ENCODE measurements around the gene CDH10.

DNA sequence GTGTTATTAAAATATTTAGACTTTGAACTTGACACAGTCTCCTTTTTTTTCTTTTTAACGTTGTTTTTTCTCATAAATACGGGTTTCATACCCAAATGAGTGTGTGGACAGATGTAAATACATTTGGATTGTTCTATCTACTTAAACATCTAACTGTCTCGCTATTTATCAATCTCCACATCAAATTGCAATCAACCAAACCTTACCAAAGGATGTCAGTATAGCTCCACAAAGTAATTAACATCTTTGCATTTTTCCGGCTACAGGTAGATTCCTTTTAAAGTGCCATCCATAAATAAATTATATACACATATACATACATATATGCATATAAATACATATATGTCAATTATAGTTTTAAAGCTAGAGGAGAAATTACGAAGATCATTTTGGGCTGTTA, 705 bp upstream of the CDH10 start:
- TF ChIP-seq POLR2A (IDR thresholded peaks at IDR 0.05; ENCODE audit: low read depth, low read length) (no peak), POLR2AphosphoS5 (IDR thresholded peaks at IDR 0.05; ENCODE audit: insufficient read depth, low read depth, low read length) (no peak)
- TF ChIP-seq, protein P1, sequence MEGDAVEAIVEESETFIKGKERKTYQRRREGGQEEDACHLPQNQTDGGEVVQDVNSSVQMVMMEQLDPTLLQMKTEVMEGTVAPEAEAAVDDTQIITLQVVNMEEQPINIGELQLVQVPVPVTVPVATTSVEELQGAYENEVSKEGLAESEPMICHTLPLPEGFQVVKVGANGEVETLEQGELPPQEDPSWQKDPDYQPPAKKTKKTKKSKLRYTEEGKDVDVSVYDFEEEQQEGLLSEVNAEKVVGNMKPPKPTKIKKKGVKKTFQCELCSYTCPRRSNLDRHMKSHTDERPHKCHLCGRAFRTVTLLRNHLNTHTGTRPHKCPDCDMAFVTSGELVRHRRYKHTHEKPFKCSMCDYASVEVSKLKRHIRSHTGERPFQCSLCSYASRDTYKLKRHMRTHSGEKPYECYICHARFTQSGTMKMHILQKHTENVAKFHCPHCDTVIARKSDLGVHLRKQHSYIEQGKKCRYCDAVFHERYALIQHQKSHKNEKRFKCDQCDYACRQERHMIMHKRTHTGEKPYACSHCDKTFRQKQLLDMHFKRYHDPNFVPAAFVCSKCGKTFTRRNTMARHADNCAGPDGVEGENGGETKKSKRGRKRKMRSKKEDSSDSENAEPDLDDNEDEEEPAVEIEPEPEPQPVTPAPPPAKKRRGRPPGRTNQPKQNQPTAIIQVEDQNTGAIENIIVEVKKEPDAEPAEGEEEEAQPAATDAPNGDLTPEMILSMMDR (IDR thresholded peaks at IDR 0.05; ENCODE audit: extremely low read depth in 1 of 2, insufficient read depth in 1 of 2, low read depth in 1 of 2, low read length in 2 of 2) = no peak
